Lower leg skin (tissue), 4 donors: ENCODE results near the gene RBPJ. TPM values are rescaled to one million over a fixed set of nuclear protein-coding genes. Genes with fewer than 3 reads are reported as not detected.

Experiments used
- DNase-seq, 2 donors: peaks; one replicate each; pipeline ENCODE4 v3.0.0-alpha.2; 2019; ENCODE audit warnings: low spot score in 2 of 2
- H3K4me3 ChIP-seq: fragments of 200-600 bp; sonication (generic); 2 replicates; pipeline ENCODE4 v1.5.1; 2017; ENCODE audit warnings: mild to moderate bottlenecking, low read depth; ENCODE audit not compliant: poor library complexity, severe bottlenecking
- POLR2A ChIP-seq, 2 donors: fragments of 450-650 bp; IDR thresholded peaks; one replicate each; pipeline ENCODE4 v1.6.1; 2016 to 2017; ENCODE audit warnings: antibody characterized with exemption in 2 of 2, mild to moderate bottlenecking in 1 of 2, moderate library complexity in 1 of 2
- WGBS, 2 donors: methylation state at CpG; one replicate each; pipeline ENCODE4 v1.1.5; 2018; 5-methylcytosine and 5-hydroxymethylcytosine counted together
- intact Hi-C: fragments of 100-400 bp; cut with DNase I; formaldehyde crosslinking; loops from one replicate; pipeline ENCODE4 v1.15.0; 2023; ENCODE audit warnings: low total_unique reads
- total RNA-seq, 4 donors: library from RNA; depleted of rRNA; stranded (reverse); fragments of >200 nt; gene quantifications; one replicate each; pipeline ENCODE4 v1.1.0, GENCODE V29; 2016
- TF ChIP-seq, protein P1 (sequence below), 3 donors: fragments of 450-650 bp; IDR thresholded peaks; one replicate each; pipeline ENCODE4 v1.5.1; 2016; ENCODE audit warnings: antibody characterized with exemption in 3 of 3, mild to moderate bottlenecking in 3 of 3, moderate library complexity in 2 of 3

Gene RBPJ
- total RNA-seq, 4 donors from 2014 or later, result 41.1 to 48.3 (median 45.5) TPM

DNA sequence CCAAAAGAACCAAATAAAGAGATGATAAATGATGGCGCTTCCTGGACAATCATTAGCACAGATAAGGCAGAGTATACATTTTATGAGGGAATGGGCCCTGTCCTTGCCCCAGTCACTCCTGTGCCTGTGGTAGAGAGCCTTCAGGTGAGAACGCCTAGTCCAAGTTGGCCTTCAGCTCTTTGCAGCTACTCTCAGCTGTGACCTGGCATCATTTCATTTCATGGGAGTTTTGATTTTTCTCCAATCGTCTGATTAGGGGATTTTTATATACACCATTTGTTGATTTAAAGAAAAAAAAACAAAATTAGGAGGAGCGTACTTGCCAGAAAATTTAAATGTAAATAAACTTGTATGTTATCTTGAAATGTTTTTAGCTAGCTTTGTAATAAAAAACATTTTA is 109.1 kb downstream of the RBPJ start:
- 83 to 87% methylated on average over 4 of the region's 4 CpGs for WGBS, 2 donors

DNA sequence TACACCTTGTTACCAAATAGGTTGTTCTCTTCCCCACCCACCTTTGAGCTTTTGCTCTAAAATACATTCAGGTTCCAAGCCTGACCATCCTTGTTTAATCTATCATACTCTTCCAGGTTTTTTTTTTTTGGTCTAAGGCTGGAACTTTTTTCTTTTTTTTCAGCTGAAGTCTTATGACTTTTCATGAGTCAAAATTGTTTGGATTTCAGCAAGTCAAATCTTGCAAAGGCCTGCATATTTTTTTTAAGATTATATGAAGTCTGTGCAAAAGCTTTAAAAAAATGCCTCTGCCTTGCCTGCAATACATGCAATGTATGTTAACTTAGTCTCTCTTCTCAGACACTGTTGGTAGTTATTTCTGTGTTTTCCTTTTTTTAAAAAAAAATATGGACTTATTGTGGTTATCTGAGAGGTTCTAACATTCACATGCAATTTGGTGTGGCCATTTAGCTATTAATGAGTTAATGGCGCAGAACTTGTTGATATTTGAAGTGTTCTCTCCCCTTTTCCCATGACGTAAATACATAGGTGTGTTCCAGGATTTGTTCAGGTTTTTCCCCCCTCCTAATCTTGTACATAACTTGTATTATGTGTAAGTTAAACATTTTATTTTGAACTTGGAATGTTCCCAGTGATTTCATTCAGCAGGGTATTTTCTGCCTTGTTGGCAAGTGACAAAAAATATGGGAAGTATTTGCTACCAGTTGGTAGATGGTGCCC is 110.8 kb downstream of the RBPJ start:
- TF ChIP-seq, protein P1, sequence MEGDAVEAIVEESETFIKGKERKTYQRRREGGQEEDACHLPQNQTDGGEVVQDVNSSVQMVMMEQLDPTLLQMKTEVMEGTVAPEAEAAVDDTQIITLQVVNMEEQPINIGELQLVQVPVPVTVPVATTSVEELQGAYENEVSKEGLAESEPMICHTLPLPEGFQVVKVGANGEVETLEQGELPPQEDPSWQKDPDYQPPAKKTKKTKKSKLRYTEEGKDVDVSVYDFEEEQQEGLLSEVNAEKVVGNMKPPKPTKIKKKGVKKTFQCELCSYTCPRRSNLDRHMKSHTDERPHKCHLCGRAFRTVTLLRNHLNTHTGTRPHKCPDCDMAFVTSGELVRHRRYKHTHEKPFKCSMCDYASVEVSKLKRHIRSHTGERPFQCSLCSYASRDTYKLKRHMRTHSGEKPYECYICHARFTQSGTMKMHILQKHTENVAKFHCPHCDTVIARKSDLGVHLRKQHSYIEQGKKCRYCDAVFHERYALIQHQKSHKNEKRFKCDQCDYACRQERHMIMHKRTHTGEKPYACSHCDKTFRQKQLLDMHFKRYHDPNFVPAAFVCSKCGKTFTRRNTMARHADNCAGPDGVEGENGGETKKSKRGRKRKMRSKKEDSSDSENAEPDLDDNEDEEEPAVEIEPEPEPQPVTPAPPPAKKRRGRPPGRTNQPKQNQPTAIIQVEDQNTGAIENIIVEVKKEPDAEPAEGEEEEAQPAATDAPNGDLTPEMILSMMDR (IDR thresholded peaks at IDR 0.05), result no peak
- no peak for TF ChIP-seq POLR2A (IDR thresholded peaks at IDR 0.05)
- intact Hi-C loops, result no loop called here
- no peak for DNase-seq
- WGBS, 2 donors, result 52 to 61% methylated on average over 2 of the region's 2 CpGs
- no peak overlapping the region for H3K4me3 ChIP-seq

More for the DNA sequence above, 109.1 kb downstream of the RBPJ start:
- intact Hi-C loops, result no loop called here
- DNase-seq, result no peak
- no peak overlapping the region for H3K4me3 ChIP-seq
- TF ChIP-seq, protein P1 (IDR thresholded peaks at IDR 0.05), result no peak
- TF ChIP-seq POLR2A (IDR thresholded peaks at IDR 0.05), result no peak

DNA sequence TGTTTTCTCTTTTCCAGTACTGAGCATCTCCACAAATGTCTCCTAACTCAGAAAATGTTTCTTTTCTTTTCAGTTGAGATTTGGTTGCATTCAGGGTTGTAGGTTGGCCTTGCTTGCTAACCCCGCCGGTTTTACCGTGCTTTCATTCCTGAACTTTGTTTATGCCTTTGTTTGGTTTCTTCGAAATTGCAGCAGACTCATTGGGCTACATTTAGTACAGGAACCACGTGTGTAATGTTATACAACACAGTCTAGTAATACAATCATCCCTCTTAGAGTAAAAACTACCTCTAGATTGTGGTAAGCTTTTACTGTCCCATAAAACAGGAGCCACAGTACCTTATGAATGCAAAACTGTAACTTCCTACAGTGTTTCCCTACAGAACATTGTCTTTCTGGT is 111.6 kb downstream of the RBPJ start:
- no peak overlapping the region for H3K4me3 ChIP-seq
- intact Hi-C loops, result no loop called here
- TF ChIP-seq, protein P1 (IDR thresholded peaks at IDR 0.05), result no peak
- TF ChIP-seq POLR2A (IDR thresholded peaks at IDR 0.05), result no peak
- WGBS, 2 donors, result 56 to 63% methylated on average over 5 of the region's 5 CpGs
- no peak for DNase-seq

DNA sequence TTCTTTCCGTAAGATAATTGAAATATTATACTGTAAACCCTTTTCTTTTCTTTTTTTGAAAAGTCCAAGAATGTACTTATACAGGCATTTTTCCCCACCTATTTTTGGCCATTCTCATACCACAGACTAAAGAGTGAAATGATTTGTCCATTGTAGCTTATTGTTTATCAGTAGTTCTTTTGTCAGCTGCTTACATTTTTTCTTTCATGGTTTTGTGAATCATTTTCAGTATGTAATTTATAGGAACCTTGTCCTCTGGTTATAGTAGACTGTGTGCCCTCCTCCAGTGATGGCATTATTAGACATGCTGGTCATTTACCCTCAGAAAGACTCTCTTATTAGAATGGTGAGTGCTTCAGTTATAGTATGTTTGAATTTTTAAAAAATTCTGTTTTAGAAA is 112.7 kb downstream of the RBPJ start:
- intact Hi-C loops, result no loop called here
- WGBS, 2 donors, result 94% methylated on average over 1 of the region's 1 CpG

DNA sequence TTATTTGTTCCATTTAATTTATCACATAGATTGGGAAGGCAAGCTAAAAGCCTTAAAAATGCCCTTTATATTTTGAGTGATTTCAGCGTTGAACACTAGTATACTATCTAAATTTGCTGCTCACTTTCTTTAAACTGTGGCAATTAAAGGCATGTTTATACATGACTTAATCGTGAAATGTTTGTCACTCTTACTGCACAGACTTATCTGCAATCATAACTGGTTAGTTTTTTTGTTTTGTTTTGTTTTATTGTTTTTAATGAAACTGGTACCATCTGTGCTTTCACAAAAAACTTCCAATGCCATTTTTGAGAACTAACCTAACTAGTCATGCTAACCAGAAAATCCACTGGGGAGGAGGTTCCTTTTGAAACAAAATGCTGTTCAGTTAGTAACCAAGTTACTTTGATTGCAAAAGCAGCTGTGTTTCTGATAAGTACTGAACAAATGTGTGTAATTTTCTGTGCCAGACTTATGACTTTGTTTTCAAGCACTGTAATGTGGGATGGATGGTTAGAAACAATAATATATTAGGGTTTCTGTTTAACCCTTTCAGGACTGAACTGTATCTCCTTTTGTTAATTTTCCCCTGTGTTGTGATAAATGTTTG is 113.3 kb downstream of the RBPJ start:
- DNase-seq, result no peak
- TF ChIP-seq POLR2A (IDR thresholded peaks at IDR 0.05), result no peak
- TF ChIP-seq, protein P1 (IDR thresholded peaks at IDR 0.05), result no peak
- intact Hi-C loops, result no loop called here
- no peak overlapping the region for H3K4me3 ChIP-seq
- WGBS, 2 donors, result 39 to 47% methylated on average over 2 of the region's 2 CpGs

More for the DNA sequence above, 112.7 kb downstream of the RBPJ start:
- TF ChIP-seq, protein P1 (IDR thresholded peaks at IDR 0.05), result no peak
- TF ChIP-seq POLR2A (IDR thresholded peaks at IDR 0.05), result no peak
- no peak for DNase-seq
- H3K4me3 ChIP-seq, result no peak overlapping the region
